NCI-H2171 (cell line): Measurements from ENCODE around the gene ARSK.

Source experiments
- DNase-seq: peaks from one replicate; lab custom pipeline; 2025; lab: John Stamatoyannopoulos, UW

ARSK gene

GRCh38 chr5:95647886-95648860 lies 93.3 kb downstream of the ARSK start:
- DNase-seq, result no peak

- no peak for DNase-seq
These were observed 94.4 kb downstream of the ARSK start for GRCh38 chr5:95649274-95649673.

- DNase-seq, result no peak
These were observed 95.1 kb downstream of the ARSK start for GRCh38 chr5:95649842-95650620.

GRCh38 chr5:95652849-95653248 lies 97.9 kb downstream of the ARSK start:
- no peak for DNase-seq

- no peak for DNase-seq
These were observed 99.3 kb downstream of the ARSK start for GRCh38 chr5:95654196-95654595.
